Keratinocyte (primary cell): ENCODE data around the gene PRXL2A. TPM values are rescaled to one million over a fixed set of nuclear protein-coding genes. Genes with fewer than 3 reads are reported as not detected.

Source experiments
- DNase-seq: peaks from one replicate; pipeline ENCODE4 v3.0.0-alpha.2; 2011; ENCODE audit warnings: low read depth, missing footprints, low spot score
- FAIRE-seq: peaks from 2 replicates; lab custom pipeline; 2011; peaks lifted over from hg19 to GRCh38; lab: Jason Lieb, UNC
- H2AFZ ChIP-seq: 2 replicates; pipeline ENCODE4 v1.6.0; 2012; ENCODE audit warnings: low read length, control low read depth, inconsistent platforms; ENCODE audit not compliant: control insufficient read depth
- H3K27ac ChIP-seq: 2 replicates; pipeline ENCODE4 v1.5.1; 2011; ENCODE audit warnings: low read length; ENCODE audit not compliant: control insufficient read depth, insufficient read depth
- H3K27me3 ChIP-seq: 3 replicates; pipeline ENCODE4 v1.6.0; 2011; ENCODE audit warnings: low read length; ENCODE audit not compliant: control insufficient read depth, insufficient read depth; ENCODE audit errors: extremely low read depth
- H3K36me3 ChIP-seq, 2 experiments: 2 replicates in 1 of 2; 3 replicates in 1 of 2; pipeline ENCODE4 v1.5.1; 2011; ENCODE audit warnings: low read length in 2 of 2, mild to moderate bottlenecking in 1 of 2; ENCODE audit not compliant: control insufficient read depth in 2 of 2, insufficient read depth in 2 of 2; ENCODE audit errors: extremely low read depth in 1 of 2
- H3K4me1 ChIP-seq: 3 replicates; pipeline ENCODE4 v1.5.1; 2011; ENCODE audit warnings: low read length; ENCODE audit not compliant: control insufficient read depth, insufficient read depth; ENCODE audit errors: extremely low read depth
- H3K4me2 ChIP-seq: 3 replicates; pipeline ENCODE4 v1.6.0; 2011; ENCODE audit warnings: low read depth, low read length; ENCODE audit not compliant: control insufficient read depth, insufficient read depth; ENCODE audit errors: extremely low read depth
- H3K4me3 ChIP-seq, 3 experiments: fragments of 200-600 bp in 1 of 3; sonication (generic) in 1 of 3; 2 replicates in 2 of 3; 3 replicates in 1 of 3; pipeline ENCODE4 v1.5.1; 2011 to 2016; ENCODE audit warnings: low read length in 3 of 3, mild to moderate bottlenecking in 3 of 3, control low read depth in 2 of 3, inconsistent platforms in 1 of 3, low read depth in 1 of 3, mixed read lengths in 1 of 3, mixed run types in 1 of 3, moderate library complexity in 1 of 3; ENCODE audit not compliant: control insufficient read depth in 2 of 3, insufficient read depth in 2 of 3; ENCODE audit errors: extremely low read depth in 1 of 3
- H3K79me2 ChIP-seq: 2 replicates; pipeline ENCODE4 v1.6.0; 2012; ENCODE audit warnings: low read length; ENCODE audit not compliant: control insufficient read depth, insufficient read depth
- H3K9ac ChIP-seq: 3 replicates; pipeline ENCODE4 v1.6.0; 2011; ENCODE audit warnings: low read length; ENCODE audit not compliant: control insufficient read depth, insufficient read depth; ENCODE audit errors: extremely low read depth
- H3K9me1 ChIP-seq: 3 replicates; pipeline ENCODE4 v1.6.0; 2011; ENCODE audit warnings: low read length; ENCODE audit not compliant: control insufficient read depth, insufficient read depth; ENCODE audit errors: extremely low read depth
- H3K9me3 ChIP-seq: 2 replicates; pipeline ENCODE4 v1.5.1; 2012; ENCODE audit warnings: low read depth, low read length; ENCODE audit not compliant: control insufficient read depth
- H4K20me1 ChIP-seq: 3 replicates; pipeline ENCODE4 v1.6.0; 2011; ENCODE audit warnings: low read length; ENCODE audit not compliant: control insufficient read depth, insufficient read depth; ENCODE audit errors: extremely low read depth
- CTCF ChIP-seq, 3 experiments: IDR thresholded peaks in 1 of 3; conservative IDR thresholded peaks in 1 of 3; optimal IDR thresholded peaks in 1 of 3; 2 replicates in 2 of 3; 3 replicates in 1 of 3; pipeline versions ENCODE3 to v1.5.1; 2011; ENCODE audit warnings: low read length in 3 of 3, mild to moderate bottlenecking in 3 of 3, moderate library complexity in 2 of 3, control low read depth in 1 of 3, inconsistent platforms in 1 of 3; ENCODE audit not compliant: insufficient read depth in 2 of 3; ENCODE audit errors: extremely low read depth in 1 of 3
- EZH2 ChIP-seq: IDR thresholded peaks from one replicate; pipeline ENCODE4 v1.6.1; 2012; ENCODE audit warnings: inconsistent platforms, mild to moderate bottlenecking, low read length, moderate library complexity
- dilution Hi-C: fragments of 300-500 bp; cut with MboI; formaldehyde crosslinking; loops from one replicate; pipeline ENCODE4 v1.7.0; 2020; ENCODE audit warnings: low sequenced_read_pairs; ENCODE audit not compliant: extremely low pct_ligation_motif_present
- polyA plus RNA-seq, 5 experiments: library from polyadenylated mRNA; depleted of rRNA in 3 of 5; stranded (reverse) in 3 of 5; stranded (forward) in 1 of 5; unstranded in 1 of 5; fragments of >200 nt; gene quantifications; 1 replicate in 1 of 5; 2 replicates in 3 of 5; 3 replicates in 1 of 5; pipeline versions ENCODE4 v1.2.1 to v1.2.3, GENCODE V29; 2011 to 2012; ENCODE audit warnings: missing spikeins in 2 of 5, low read depth in 1 of 5, low replicate concordance in 1 of 5

The PRXL2A gene
- polyA plus RNA-seq, 1 donor (not counting 4 experiments of a cell fraction or from before 2014, with no cell fraction given) = 71.6 TPM

- TF ChIP-seq EZH2 (no peak), CTCF (optimal IDR thresholded peaks at IDR 0.05 in 1 of 3, IDR thresholded peaks at IDR 0.05 in 1 of 3, conservative IDR thresholded peaks at IDR 0.05 in 1 of 3; ENCODE audit: extremely low read depth in 1 of 3, insufficient read depth in 2 of 3, low read length in 3 of 3) (no peak)
- FAIRE-seq = no peak
- H3K4me1 ChIP-seq = no peaks in the 10 kb centered on the region
- H3K27me3 ChIP-seq = no peaks in the 10 kb centered on the region
- no peak for DNase-seq
- no peak overlapping the region for H2AFZ ChIP-seq
- H3K9me1 ChIP-seq = no peaks in the 10 kb centered on the region
- no peaks in the 10 kb centered on the region for H3K9me3 ChIP-seq
- no peaks in the 10 kb centered on the region for H4K20me1 ChIP-seq
- no peak overlapping the region for H3K4me2 ChIP-seq
- no peaks in the 10 kb centered on the region for H3K36me3 ChIP-seq
- no peak overlapping the region for H3K9ac ChIP-seq
- dilution Hi-C loops = loop anchor here (25.0 kb wide), 1 partner anchor 109 kb away; no protein-coding TSS in a partner anchor
- H3K27ac ChIP-seq = no peak overlapping the region
- no peak overlapping the region for H3K4me3 ChIP-seq
- no peaks in the 10 kb centered on the region for H3K79me2 ChIP-seq
Measured at GRCh38 chr10:80371467-80371866, 36.9 kb upstream of the PRXL2A start.

- H3K4me1 ChIP-seq = no peaks in the 10 kb centered on the region
- DNase-seq (no peak), FAIRE-seq (no peak)
- H3K79me2 ChIP-seq = no peaks in the 10 kb centered on the region
- H3K9me1 ChIP-seq = no peaks in the 10 kb centered on the region
- no peak overlapping the region for H3K4me3 ChIP-seq
- H3K36me3 ChIP-seq = no peaks in the 10 kb centered on the region
- no peak overlapping the region for H2AFZ ChIP-seq
- TF ChIP-seq CTCF (optimal IDR thresholded peaks at IDR 0.05 in 1 of 3, IDR thresholded peaks at IDR 0.05 in 1 of 3, conservative IDR thresholded peaks at IDR 0.05 in 1 of 3; ENCODE audit: extremely low read depth in 1 of 3, insufficient read depth in 2 of 3, low read length in 3 of 3) (no peak), EZH2 (no peak)
- no peak overlapping the region for H3K9ac ChIP-seq
- no peaks in the 10 kb centered on the region for H4K20me1 ChIP-seq
- H3K4me2 ChIP-seq = no peak overlapping the region
- no peak overlapping the region for H3K27ac ChIP-seq
- no peaks in the 10 kb centered on the region for H3K9me3 ChIP-seq
- dilution Hi-C loops = loop anchor here (25.0 kb wide), 1 partner anchor 110 kb away; no protein-coding TSS in a partner anchor
- no peaks in the 10 kb centered on the region for H3K27me3 ChIP-seq
Measured at GRCh38 chr10:80372675-80373074, 35.7 kb upstream of the PRXL2A start.
